ENCODE data around the gene SUGP1.

SUGP1 gene

DNA sequence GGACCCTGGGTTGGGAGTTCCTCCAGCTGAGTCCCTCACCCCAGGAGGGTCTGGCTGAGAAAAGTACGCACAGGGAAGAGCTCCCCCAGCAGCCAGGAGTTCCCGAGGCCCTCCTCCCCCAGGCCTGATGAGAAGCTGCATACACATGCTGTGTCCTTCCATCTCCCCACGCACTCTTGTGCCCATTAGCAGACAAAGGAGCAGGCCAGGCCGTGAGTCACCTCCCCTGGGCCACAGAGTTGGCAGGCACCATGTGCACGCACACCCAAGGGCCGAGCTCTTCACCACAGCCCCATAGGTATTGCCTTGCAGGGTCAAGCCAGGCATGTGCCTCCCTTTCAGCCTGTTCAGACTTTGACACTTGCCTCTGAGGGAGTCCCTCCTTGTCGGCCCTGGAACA is 17.8 kb upstream of the SUGP1 start:
- no peak for DNase-seq

GRCh38 chr19:19337120-19337519 is 16.8 kb upstream of the SUGP1 start:
- DNase-seq = no peak

GRCh38 chr19:19336597-19336996 is 16.3 kb upstream of the SUGP1 start:
- DNase-seq = no peak

DNA sequence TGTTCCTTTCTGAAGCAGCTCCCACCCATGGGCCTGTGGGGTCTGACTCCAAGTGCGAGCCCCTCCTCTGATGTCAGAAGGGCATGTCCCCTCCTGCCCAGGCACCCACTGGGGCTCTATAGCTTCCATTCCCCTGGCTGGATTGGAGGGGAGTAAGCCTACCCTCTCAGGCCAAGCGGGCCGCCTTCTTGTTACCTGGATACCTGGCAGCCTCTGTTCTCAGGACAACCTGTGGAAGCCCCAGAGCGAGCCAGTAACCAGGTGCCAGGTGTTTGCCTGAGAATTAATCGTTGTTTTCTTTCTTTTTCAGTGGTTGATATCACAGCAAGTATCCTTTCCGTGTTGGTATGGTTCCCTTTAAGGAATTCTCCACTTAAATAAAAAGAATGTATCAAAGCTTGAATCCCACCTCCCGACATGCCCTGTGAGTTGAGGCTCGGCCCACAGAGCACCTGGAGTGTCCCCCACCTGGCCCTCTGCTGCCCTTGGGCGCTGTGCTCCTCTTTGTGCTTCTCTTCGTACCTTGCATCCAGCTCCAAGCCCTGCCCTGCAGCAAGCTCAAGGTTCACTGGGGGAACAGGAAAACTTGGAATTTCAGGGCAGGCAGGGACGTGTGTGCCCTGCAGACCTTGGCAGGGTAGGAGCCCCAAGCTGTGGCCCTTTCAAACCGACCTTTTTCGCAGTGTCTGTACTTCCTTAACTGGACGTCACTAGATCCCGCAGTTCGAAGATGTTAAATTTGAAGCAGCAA is 15.3 kb upstream of the SUGP1 start:
- no peak for DNase-seq

GRCh38 chr19:19334989-19335344 is 14.7 kb upstream of the SUGP1 start:
- no peak for DNase-seq

DNA sequence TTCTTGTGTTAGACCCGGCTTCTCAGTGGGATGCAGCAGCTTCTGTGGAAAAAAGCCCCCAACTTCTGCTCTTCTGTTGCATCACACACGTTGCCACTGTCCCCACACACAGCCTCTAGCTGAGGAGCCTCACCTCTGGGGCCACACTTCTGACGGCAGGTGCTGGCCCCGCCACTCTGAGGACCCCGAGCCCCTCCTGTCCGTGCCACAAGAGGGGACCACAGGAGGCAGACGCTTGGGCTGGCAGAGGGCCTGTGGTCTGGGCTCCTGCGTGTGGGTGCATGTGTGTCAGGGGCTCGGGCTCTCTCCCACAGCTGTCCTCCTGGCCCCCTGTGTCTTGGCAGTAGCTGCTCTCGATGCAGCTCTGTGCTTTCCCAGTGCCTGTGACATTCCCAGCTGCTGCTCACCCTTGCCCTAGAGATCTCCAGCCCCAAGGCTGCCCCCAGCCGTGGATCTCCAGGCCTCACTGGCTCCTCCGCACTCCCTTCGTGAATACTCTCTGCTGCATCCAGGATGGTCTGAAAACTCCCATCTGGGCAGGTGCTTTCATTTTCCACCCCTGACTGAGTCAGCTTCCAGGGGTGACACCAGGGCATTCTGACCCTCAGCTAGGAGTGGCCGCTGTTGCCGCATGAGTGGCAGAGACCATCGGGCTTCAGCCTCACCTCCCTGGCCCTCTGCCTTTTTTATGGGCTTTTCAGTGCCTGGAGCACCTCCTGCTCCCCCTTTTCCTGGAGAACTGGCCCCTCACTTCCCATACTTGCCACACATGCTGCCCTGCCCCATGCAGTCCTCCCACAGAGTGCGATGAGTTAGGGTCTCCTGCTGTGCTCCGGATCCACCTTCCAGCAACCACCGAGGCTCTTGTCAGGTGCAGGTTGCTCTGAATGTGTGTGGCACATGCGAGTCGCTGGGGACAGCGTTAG is 14.0 kb upstream of the SUGP1 start:
- DNase-seq = no peak

DNA sequence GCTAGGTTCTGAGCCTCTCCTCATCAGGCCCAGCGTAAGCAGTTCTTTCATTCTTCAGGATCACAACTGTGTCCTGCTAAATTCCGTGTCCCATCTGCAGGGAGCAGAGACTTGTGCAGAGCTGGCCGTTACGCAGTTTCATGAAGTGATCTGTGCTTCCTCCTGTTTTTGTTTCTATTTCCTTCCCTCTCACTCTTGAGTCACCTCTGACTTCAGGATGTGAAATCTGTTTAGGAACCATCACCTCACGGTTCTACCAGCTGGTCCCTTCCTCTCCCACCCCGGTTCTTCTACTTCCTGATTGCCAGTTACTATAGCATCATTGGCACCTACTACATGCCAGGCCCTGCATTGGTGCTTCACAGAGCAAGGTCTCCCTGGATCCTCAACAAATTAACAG is 8.8 kb upstream of the SUGP1 start:
- DNase-seq = no peak

DNA sequence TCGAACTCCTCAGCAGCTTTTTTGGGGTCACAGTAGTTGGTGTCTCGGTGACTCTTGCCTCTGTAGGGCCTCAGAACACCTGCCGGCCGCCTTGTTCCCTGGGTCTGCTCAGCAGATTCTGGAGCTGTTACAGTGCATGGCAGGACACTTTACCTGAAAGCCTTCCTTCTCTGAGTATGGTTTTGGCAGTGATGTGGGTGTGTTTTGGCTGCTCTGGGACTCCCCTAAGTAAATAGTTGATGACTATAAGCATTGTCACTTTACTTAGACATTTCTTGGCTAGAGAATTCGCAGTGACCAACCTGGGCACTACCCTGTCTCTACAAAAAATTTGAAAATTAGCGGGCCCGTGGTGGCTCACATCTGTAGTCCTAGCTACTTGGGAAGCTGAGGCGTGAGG is 7.4 kb upstream of the SUGP1 start:
- no peak for DNase-seq

DNA sequence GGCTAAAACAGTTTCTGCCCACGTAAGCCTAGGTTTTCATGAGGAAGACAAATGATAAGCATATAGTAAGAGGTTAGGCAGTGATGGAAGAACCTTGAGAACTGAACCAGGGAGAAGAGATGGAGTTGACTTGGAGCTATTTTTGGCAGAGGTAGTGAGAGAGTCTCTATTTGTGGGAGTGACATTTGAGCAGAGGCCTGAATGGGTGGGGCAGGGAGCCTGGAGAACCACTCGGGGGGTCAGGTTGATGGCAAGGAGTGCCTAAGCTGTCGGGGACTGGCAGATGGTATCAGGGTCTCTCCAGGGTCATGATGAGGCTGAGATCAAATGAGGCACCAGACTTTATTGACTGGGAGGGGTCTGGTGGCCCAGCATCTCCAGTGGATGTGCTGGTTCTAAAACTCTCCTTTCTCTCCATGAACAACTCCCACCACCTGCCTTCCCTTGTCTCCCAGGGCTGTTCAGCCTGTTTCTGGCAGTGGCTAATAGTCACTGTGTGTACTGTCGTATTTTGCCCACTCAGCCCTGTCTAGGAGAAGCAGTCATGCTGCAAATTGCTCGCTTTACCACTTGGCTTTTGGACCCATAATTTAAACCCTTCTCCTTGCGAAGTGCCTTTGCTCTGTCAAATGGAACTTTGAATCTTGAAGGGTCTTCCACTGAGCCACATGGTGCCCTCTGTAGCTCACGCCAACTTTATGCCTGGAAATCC is 3.9 kb upstream of the SUGP1 start:
- DNase-seq = no peak

DNA sequence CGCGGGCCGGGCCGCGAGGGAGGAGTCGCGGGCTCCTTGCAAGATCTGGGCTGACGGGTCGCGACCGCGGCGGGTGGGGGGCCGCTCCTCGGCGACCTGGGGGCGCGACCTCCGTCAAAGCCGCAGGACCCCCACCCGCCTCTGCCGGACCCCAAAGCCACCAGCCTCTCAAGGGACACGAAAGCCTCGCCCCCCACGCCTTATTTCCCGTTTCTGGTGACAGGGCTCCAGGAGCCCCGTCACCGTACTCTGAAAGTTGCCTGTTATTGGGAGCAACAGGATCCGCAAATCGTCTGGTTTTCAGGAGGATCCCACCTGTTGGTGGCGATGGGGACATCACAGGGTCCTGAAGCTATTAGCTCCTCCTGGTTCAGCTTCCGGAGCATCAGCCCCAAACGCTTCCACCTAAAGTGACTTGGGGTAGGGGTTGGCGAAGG is 850 bp upstream of the SUGP1 start:
- DNase-seq = no peak

GRCh38 chr19:19319732-19320360 is 463 bp downstream of the SUGP1 start:
- peak; percentile 4 for DNase-seq

DNA sequence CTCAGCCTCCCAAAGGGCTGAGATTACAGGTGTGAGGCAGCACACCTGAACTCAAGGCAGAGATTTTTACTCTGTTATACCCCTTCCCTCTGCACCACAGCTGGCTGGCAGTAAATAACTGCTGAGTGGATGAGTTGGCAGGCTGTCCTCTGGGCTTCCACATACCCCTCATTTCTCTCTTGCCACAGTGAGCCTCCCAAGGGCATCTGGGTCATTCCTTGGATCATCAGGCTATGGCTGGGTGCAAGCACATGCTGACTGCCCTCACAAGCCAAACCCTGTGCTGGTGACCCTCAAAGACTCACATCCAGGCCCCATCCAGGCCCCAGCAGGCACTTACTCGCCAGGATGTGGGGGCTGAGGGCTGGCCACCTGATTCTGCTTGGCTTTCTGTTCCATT is 4.2 kb downstream of the SUGP1 start:
- no peak for DNase-seq

DNA sequence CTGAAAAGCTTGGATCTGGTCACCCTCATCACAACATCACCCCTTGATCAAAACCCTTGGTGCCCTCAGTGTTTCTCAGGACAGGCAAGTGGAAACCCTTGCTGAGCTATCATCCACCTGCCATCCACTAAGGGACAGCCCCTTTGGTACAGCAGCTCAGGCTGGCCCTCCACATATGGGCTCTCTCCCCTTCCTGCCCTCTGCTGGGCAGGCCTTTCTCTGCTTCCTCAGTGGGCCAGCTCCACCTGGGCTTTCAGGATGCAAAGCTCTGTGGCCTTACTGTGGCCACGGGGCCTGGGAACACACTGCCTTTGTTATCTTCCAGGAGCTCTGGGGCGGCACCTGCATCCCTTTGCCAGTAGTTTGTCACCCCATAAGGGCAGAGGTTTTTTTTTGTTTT is 4.9 kb downstream of the SUGP1 start:
- DNase-seq = no peak

DNA sequence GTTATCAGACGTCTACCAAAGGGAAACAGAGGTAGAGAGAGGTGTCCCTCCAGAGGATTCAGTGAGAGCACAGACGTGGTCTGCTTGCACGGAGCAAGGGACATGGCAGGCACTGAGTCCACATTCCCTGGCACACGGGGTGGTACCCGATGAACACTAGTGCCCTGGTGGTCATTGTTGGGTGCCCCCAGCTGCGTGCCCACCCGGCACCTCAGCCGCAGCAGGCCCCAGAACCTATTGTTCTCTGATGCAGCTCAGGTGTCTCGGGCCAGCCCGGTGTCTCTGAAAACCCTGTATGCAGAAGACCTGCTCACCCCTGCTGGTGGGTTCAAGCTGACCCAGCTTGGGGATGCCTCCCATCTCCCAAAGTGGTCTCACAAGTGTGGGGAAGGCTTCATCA is 11.9 kb downstream of the SUGP1 start:
- DNase-seq = no peak

DNA sequence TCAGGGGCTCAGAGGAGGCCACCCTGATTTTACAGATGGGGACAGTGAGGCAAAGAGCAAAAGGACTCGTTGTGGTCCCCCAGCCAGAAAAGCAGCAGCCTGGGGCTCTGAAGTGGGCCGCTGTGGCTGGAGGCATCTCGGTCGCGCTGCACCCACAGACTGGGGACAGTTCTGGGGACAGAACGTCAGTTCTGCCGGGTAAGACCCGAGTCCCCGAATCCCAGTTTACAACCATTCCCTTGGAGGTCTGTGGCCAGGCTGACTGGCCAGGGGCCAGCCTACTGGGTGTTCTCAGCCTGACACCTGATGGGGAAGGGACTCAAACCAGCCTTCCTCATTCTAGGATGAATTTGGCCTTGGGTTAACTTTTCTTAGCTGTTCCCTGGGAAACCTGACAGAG is 14.1 kb downstream of the SUGP1 start:
- DNase-seq = no peak

DNA sequence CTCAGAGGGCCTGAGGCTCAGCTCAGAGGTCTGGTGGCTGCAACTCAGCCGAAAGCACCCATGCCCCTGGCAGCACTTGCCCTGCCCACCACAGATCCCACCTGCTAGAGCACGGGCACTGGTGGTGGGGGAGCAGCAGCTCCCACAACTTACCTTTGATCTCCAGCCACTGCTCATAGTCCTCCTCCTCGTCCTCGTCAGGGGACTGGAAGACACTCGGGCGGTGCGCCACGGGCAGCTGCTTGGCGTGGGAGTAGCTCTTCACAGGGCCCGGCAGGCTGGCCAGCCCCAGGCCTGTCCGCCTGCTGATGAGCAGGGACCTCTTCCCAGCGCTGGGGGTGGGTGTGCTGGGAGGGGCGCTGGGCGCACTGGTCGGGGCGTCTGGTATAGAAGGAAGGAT is 14.6 kb downstream of the SUGP1 start:
- DNase-seq = no peak

- DNase-seq = no peak
Measured at GRCh38 chr19:19305066-19305465, 15.2 kb downstream of the SUGP1 start.

- no peak for DNase-seq
Measured at GRCh38 chr19:19304186-19304965, 15.9 kb downstream of the SUGP1 start.

GRCh38 chr19:19303411-19303810 is 16.9 kb downstream of the SUGP1 start:
- no peak for DNase-seq

DNA sequence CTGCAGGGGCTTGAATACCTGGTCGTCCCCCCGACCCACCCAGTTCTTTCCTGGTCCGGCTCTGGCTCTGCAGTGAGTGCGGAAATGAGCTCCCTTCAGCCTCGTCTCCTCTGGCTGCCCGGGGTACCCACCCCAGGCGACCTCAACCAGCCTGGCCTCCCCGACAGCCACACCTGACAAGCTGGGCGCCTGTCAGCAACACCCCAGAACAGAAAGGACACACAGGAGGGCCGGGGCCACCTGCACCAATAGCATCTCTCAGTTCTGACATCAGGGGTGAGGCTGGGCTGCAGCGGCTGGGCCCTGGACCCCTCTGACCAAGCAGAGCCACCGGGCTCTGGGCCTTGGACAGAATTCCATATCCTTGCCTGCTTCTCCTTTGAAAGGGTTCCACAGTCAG is 19.7 kb downstream of the SUGP1 start:
- no peak for DNase-seq

- no peak for DNase-seq
Measured at GRCh38 chr19:19297759-19298158, 22.6 kb downstream of the SUGP1 start.

- DNase-seq = no peak
Measured at GRCh38 chr19:19296953-19297689, 23.2 kb downstream of the SUGP1 start.
